22Rv1 (cell line): ENCODE data around the gene NSUN7.

Experiments
- ZFX ChIP-seq: fragments of 450-650 bp; IDR thresholded peaks from 2 replicates; pipeline ENCODE4 v1.6.1; 2017; ENCODE audit warnings: antibody characterized with exemption, borderline replicate concordance
- TF ChIP-seq, protein P1 (sequence below): fragments of 450-650 bp; IDR thresholded peaks from 2 replicates; pipeline ENCODE4 v1.5.1; 2017; ENCODE audit warnings: mild to moderate bottlenecking

DNA sequence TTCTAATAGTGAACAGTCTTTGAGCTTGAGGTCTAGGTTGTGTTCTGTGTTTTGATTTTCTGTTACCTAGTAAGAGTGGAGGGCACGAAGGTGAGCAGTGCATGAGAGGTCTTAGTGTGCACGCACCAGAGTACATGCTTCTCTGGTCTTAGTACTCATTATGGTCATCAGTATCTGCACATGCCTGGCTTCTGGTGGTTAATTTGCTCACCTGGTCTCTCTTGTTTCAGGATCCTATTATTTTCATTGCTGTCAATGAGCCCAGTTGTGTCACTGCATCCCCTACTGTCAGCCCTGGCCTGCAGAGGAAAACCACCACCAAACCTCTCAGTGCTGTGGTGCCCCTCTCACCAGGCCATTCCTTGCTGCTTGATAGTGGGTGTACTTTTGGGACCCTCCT is 54.8 kb downstream of the NSUN7 start:
- TF ChIP-seq, protein P1, sequence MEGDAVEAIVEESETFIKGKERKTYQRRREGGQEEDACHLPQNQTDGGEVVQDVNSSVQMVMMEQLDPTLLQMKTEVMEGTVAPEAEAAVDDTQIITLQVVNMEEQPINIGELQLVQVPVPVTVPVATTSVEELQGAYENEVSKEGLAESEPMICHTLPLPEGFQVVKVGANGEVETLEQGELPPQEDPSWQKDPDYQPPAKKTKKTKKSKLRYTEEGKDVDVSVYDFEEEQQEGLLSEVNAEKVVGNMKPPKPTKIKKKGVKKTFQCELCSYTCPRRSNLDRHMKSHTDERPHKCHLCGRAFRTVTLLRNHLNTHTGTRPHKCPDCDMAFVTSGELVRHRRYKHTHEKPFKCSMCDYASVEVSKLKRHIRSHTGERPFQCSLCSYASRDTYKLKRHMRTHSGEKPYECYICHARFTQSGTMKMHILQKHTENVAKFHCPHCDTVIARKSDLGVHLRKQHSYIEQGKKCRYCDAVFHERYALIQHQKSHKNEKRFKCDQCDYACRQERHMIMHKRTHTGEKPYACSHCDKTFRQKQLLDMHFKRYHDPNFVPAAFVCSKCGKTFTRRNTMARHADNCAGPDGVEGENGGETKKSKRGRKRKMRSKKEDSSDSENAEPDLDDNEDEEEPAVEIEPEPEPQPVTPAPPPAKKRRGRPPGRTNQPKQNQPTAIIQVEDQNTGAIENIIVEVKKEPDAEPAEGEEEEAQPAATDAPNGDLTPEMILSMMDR, result no peak
- TF ChIP-seq ZFX, result no peak
